Measurements from ENCODE around the gene CLIC4.

The CLIC4 gene

GRCh38 chr1:24862775-24863483 lies 117.7 kb downstream of the CLIC4 start:
- DNase-seq = no peak

GRCh38 chr1:24864370-24864777 lies 119.1 kb downstream of the CLIC4 start:
- DNase-seq = no peak

GRCh38 chr1:24865168-24865567 lies 119.9 kb downstream of the CLIC4 start:
- DNase-seq = no peak

GRCh38 chr1:24865587-24865986 lies 120.3 kb downstream of the CLIC4 start:
- DNase-seq = no peak

GRCh38 chr1:24866211-24867083 lies 121.2 kb downstream of the CLIC4 start:
- no peak for DNase-seq

- DNase-seq = no peak
Measured at GRCh38 chr1:24867084-24867870, 122.0 kb downstream of the CLIC4 start.

- no peak for DNase-seq
Measured at GRCh38 chr1:24868016-24868875, 123.0 kb downstream of the CLIC4 start.

- no peak for DNase-seq
Measured at GRCh38 chr1:24870551-24871195, 125.4 kb downstream of the CLIC4 start.

GRCh38 chr1:24871306-24871901 lies 126.2 kb downstream of the CLIC4 start:
- no peak for DNase-seq

- no peak for DNase-seq
Measured at GRCh38 chr1:24872061-24872850, 127.0 kb downstream of the CLIC4 start.

- no peak for DNase-seq
Measured at GRCh38 chr1:24873148-24873547, 127.9 kb downstream of the CLIC4 start.

- DNase-seq = no peak
Measured at GRCh38 chr1:24874056-24874455, 128.8 kb downstream of the CLIC4 start.

GRCh38 chr1:24874611-24875234 lies 129.5 kb downstream of the CLIC4 start:
- no peak for DNase-seq

GRCh38 chr1:24875257-24875656 lies 130.0 kb downstream of the CLIC4 start:
- no peak for DNase-seq

- no peak for DNase-seq
Measured at GRCh38 chr1:24875991-24876506, 130.8 kb downstream of the CLIC4 start.

- no peak for DNase-seq
Measured at GRCh38 chr1:24878045-24878444, 132.8 kb downstream of the CLIC4 start.

GRCh38 chr1:24878775-24879742 lies 133.8 kb downstream of the CLIC4 start:
- no peak for DNase-seq

- no peak for DNase-seq
Measured at GRCh38 chr1:24881034-24881433, 135.8 kb downstream of the CLIC4 start.

- no peak for DNase-seq
Measured at GRCh38 chr1:24884751-24885150, 139.5 kb downstream of the CLIC4 start.
